ENCODE data around the gene TM7SF2.

GRCh38 chr11:65126624-65127274 lies 15.1 kb downstream of the TM7SF2 start:
- TF ChIP-seq POLR2AphosphoS5 (IDR thresholded peaks at IDR 0.05) (no peak), CTCF (IDR thresholded peaks at IDR 0.05) (no peak), POLR2A (IDR thresholded peaks at IDR 0.05) (no peak), EP300 (IDR thresholded peaks at IDR 0.05; ENCODE audit: low read depth) (no peak)
